HCT116 (cell line): Measurements from ENCODE around the gene TTLL10. TPM values are rescaled to one million over a fixed set of nuclear protein-coding genes. Genes with fewer than 3 reads are reported as not detected.

Experiments used
- ATAC-seq: fragments of 200-7000 bp; cut with Tn5 transposase; 2 replicates; pipeline ENCODE4 v1.9.1; 2020; ENCODE audit warnings: mild to moderate bottlenecking, moderate library complexity
- BruUV-seq: library from RNA; stranded (reverse); fragments of 400-500 nt; replicated peaks from 2 replicates; lab custom pipeline; 2021; lab: Mats Ljungman, UMichigan
- CTCF ChIA-PET: fragments of 300-600 bp; sonication (Branson Sonifier 250); formaldehyde crosslinking; loops from one replicate; lab custom pipeline; 2021; ENCODE audit warnings: antibody characterized with exemption; lab: Charles Lee
- POLR2A ChIA-PET: fragments of 300-600, 350-600 bp; sonication (Branson Sonifier 250); formaldehyde crosslinking; loops from one replicate; lab custom pipeline; 2021; ENCODE audit warnings: antibody characterized with exemption; lab: Charles Lee
- RAD21 ChIA-PET, 2 experiments: fragments of 300-600 bp; sonication (Branson Sonifier 250); formaldehyde crosslinking; loops; one replicate each; lab custom pipeline; 2023; ENCODE audit warnings: low total read pairs in 2 of 2; ENCODE audit not compliant: uncharacterized antibody in 2 of 2, unreplicated experiment in 2 of 2, low non-redundant PET in 1 of 2; lab: Charles Lee
- DNase-seq: peaks from one replicate; pipeline ENCODE4 v3.0.0-alpha.2; 2010; ENCODE audit warnings: low read depth, low spot score
- H2AFZ ChIP-seq: fragments of 200-600 bp; shearing (Covaris generic), sonication (generic); 2 replicates; pipeline ENCODE4 v1.6.1; 2017; ENCODE audit warnings: low read depth, mixed run types, mixed read lengths, antibody characterized with exemption, low read length; ENCODE audit not compliant: poor library complexity, severe bottlenecking
- H3K27ac ChIP-seq: 2 replicates; pipeline ENCODE4 v1.5.1; 2012; ENCODE audit warnings: low read depth, low read length
- H3K27me3 ChIP-seq: fragments of 200-600 bp; sonication (generic); 2 replicates; pipeline ENCODE4 v1.6.1; 2016; ENCODE audit warnings: mixed run types, low read length, mixed read lengths; ENCODE audit not compliant: insufficient read depth
- H3K36me3 ChIP-seq, 2 experiments: fragments of 200-500 bp in 1 of 2; fragments of 200-600 bp in 1 of 2; sonication (Bioruptor generic) in 1 of 2; sonication (generic) in 1 of 2; 2 replicates each; pipeline versions ENCODE4 v1.5.1 to v1.6.1; 2014 to 2016; ENCODE audit warnings: low read length in 2 of 2, inconsistent platforms in 1 of 2, mixed read lengths in 1 of 2, mixed run types in 1 of 2; ENCODE audit not compliant: insufficient read depth in 2 of 2, control insufficient read depth in 1 of 2
- H3K4me1 ChIP-seq, 2 experiments: fragments of 200-600 bp in 1 of 2; sonication (generic) in 1 of 2; 2 replicates each; pipeline versions ENCODE4 v1.5.1 to v1.6.1; 2012 to 2017; ENCODE audit warnings: low read length in 2 of 2, inconsistent platforms in 1 of 2, mild to moderate bottlenecking in 1 of 2, mixed read lengths in 1 of 2, mixed run types in 1 of 2, moderate library complexity in 1 of 2; ENCODE audit not compliant: insufficient read depth in 2 of 2, control insufficient read depth in 1 of 2
- H3K4me2 ChIP-seq: fragments of 200-600 bp; sonication (generic); 2 replicates; pipeline ENCODE4 v1.6.1; 2017; ENCODE audit warnings: mixed run types, low read length, mixed read lengths
- H3K4me3 ChIP-seq, 2 experiments: fragments of 200-600 bp in 1 of 2; sonication (generic) in 1 of 2; replicated peaks in 1 of 2; 2 replicates each; pipeline ENCODE4 v1.5.1; 2011 to 2016; ENCODE audit warnings: low read length in 2 of 2, control low read depth in 1 of 2, low read depth in 1 of 2, mild to moderate bottlenecking in 1 of 2, mixed read lengths in 1 of 2, mixed run types in 1 of 2
- H3K79me2 ChIP-seq: fragments of 200-600 bp; sonication (generic); 2 replicates; pipeline ENCODE4 v1.6.1; 2017; ENCODE audit warnings: mild to moderate bottlenecking, mixed run types, low read length, moderate library complexity, mixed read lengths; ENCODE audit not compliant: insufficient read depth
- H3K9ac ChIP-seq: fragments of 200-600 bp; sonication (generic); 2 replicates; pipeline ENCODE4 v1.6.1; 2016; ENCODE audit warnings: low read length, mixed read lengths
- H3K9me2 ChIP-seq: fragments of 200-600 bp; sonication (generic), shearing (Covaris generic); 2 replicates; pipeline ENCODE4 v1.6.1; 2017; ENCODE audit warnings: mixed run types, mild to moderate bottlenecking, moderate library complexity; ENCODE audit not compliant: insufficient read depth
- H3K9me3 ChIP-seq, 2 experiments: fragments of 200-500 bp in 1 of 2; fragments of 200-600 bp in 1 of 2; sonication (Bioruptor generic) in 1 of 2; sonication (generic) in 1 of 2; 2 replicates each; pipeline ENCODE4 v1.6.1; 2014 to 2017; ENCODE audit warnings: low read length in 2 of 2, mixed read lengths in 2 of 2, inconsistent platforms in 1 of 2, low read depth in 1 of 2, mild to moderate bottlenecking in 1 of 2, mixed run types in 1 of 2, moderate library complexity in 1 of 2; ENCODE audit not compliant: control insufficient read depth in 1 of 2, insufficient read depth in 1 of 2
- H4K20me1 ChIP-seq: fragments of 200-600 bp; sonication (generic), shearing (Covaris generic); 2 replicates; pipeline ENCODE4 v1.6.1; 2017; ENCODE audit warnings: mixed run types, mild to moderate bottlenecking, moderate library complexity; ENCODE audit not compliant: insufficient read depth
- CBX3 ChIP-seq: IDR thresholded peaks from 2 replicates; pipeline ENCODE4 v1.6.1; 2012; ENCODE audit warnings: low read depth
- CEBPB ChIP-seq: IDR thresholded peaks from 2 replicates; pipeline ENCODE4 v1.6.1; 2012; ENCODE audit warnings: low read depth
- ELF1 ChIP-seq: IDR thresholded peaks from 2 replicates; pipeline ENCODE4 v1.6.1; 2012; ENCODE audit warnings: low read depth, borderline replicate concordance
- EZH2phosphoT487 ChIP-seq: fragments of 200-600 bp; IDR thresholded peaks from 2 replicates; pipeline ENCODE4 v1.6.1; 2018; ENCODE audit warnings: antibody characterized with exemption, borderline replicate concordance
- FOSL1 ChIP-seq: IDR thresholded peaks from 2 replicates; pipeline ENCODE4 v1.6.1; 2012; ENCODE audit warnings: low read depth
- JUND ChIP-seq: IDR thresholded peaks from 2 replicates; pipeline ENCODE4 v1.6.1; 2012
- MAX ChIP-seq: IDR thresholded peaks from 2 replicates; pipeline ENCODE4 v1.6.1; 2012
- REST ChIP-seq: IDR thresholded peaks from 2 replicates; pipeline ENCODE4 v1.6.1; 2012; ENCODE audit warnings: low read depth
- SIN3A ChIP-seq: IDR thresholded peaks from 2 replicates; pipeline ENCODE4 v1.6.1; 2012; ENCODE audit warnings: low read depth
- SP1 ChIP-seq: IDR thresholded peaks from 2 replicates; pipeline ENCODE4 v1.6.1; 2012; ENCODE audit warnings: low read depth
- TCF7L2 ChIP-seq: IDR thresholded peaks from 2 replicates; pipeline ENCODE4 v1.7.0; 2011; ENCODE audit warnings: borderline replicate concordance, inconsistent platforms; ENCODE audit not compliant: insufficient read depth, insufficient read length; ENCODE audit errors: extremely low read depth
- YY1 ChIP-seq: IDR thresholded peaks from 2 replicates; pipeline ENCODE4 v1.6.1; 2011; ENCODE audit warnings: low read length, low read depth, moderate library complexity, mild to moderate bottlenecking; ENCODE audit not compliant: insufficient replicate concordance; ENCODE audit errors: extremely low read depth
- ZBTB33 ChIP-seq: IDR thresholded peaks from 2 replicates; pipeline ENCODE4 v1.6.1; 2011; ENCODE audit warnings: mild to moderate bottlenecking, low read length, moderate library complexity; ENCODE audit not compliant: insufficient replicate concordance; ENCODE audit errors: extremely low read depth
- ZFX ChIP-seq: fragments of 450-650 bp; IDR thresholded peaks from 2 replicates; pipeline ENCODE4 v1.6.1; 2017
- ZNF274 ChIP-seq: fragments of 200-500 bp; sonication (Bioruptor generic); IDR thresholded peaks from 2 replicates; pipeline ENCODE4 v1.6.1; 2014; ENCODE audit warnings: mild to moderate bottlenecking, low read depth, low read length, inconsistent platforms
- intact Hi-C: fragments of 100-400 bp; cut with micrococcal nuclease; formaldehyde crosslinking; loops from 2 replicates; pipeline ENCODE4 v1.10.0; 2022
- total RNA-seq: library from RNA; stranded (reverse); gene quantifications from one replicate; pipeline ENCODE4 v1.2.1, GENCODE V29; 2021; ENCODE audit not compliant: unreplicated experiment

TTLL10 gene
- total RNA-seq, 1 experiment from 2014 or later = 0.10 TPM

- Histone ChIP-seq H3K9me3 (peaks cover 0 to 5% of the 10 kb centered on the region in 2 experiments; a peak in 1 of 4 replicates), H3K79me2 (no peaks in the 10 kb centered on the region), H4K20me1 (no peaks in the 10 kb centered on the region), H2AFZ (no peak overlapping the region), H3K27me3 (no peaks in the 10 kb centered on the region), H3K4me2 (no peak overlapping the region), H3K4me1 (peaks cover 0 to 5% of the 10 kb centered on the region in 2 experiments; a peak in 1 of 4 replicates), H3K4me3 (no peak overlapping the region), H3K36me3 (no peaks in the 10 kb centered on the region), H3K9me2 (no peaks in the 10 kb centered on the region), H3K27ac (no peak overlapping the region), H3K9ac (no peak overlapping the region)
- ChIA-PET POLR2A (no interaction called here), RAD21 (no interaction called here), CTCF (no interaction called here)
- intact Hi-C loops = no loop called here
- TF ChIP-seq FOSL1 (no peak), ZBTB33 (no peak), EZH2phosphoT487 (no peak), ELF1 (no peak), JUND (no peak)
- ATAC-seq (no peak), DNase-seq (no peak)
- BruUV-seq = no TSS peak
Measured at GRCh38 chr1:1196431-1197187, 22.9 kb downstream of the TTLL10 start.

GRCh38 chr1:1197188-1197500 lies 23.5 kb downstream of the TTLL10 start:
- H3K9me3 ChIP-seq = peaks cover 0 to 4% of the 10 kb centered on the region in 2 experiments; a peak in 1 of 4 replicates
- H3K36me3 ChIP-seq = no peaks in the 10 kb centered on the region
- peaks cover 0 to 5% of the 10 kb centered on the region in 2 experiments; a peak in 1 of 4 replicates for H3K4me1 ChIP-seq
- ATAC-seq (no peak), DNase-seq (no peak)
- H3K79me2 ChIP-seq = no peaks in the 10 kb centered on the region
- no peak overlapping the region for H3K27ac ChIP-seq
- H3K4me3 ChIP-seq = no peak overlapping the region
- no peaks in the 10 kb centered on the region for H3K9me2 ChIP-seq
- H3K9ac ChIP-seq = no peak overlapping the region
- intact Hi-C loops = no loop called here
- RAD21 ChIA-PET = no interaction called here
- H3K27me3 ChIP-seq = no peaks in the 10 kb centered on the region
- POLR2A ChIA-PET = no interaction called here
- no TSS peak for BruUV-seq
- no peaks in the 10 kb centered on the region for H4K20me1 ChIP-seq
- no peak overlapping the region for H2AFZ ChIP-seq
- CTCF ChIA-PET = no interaction called here
- H3K4me2 ChIP-seq = no peak overlapping the region
- TF ChIP-seq SP1 = no peak
- no peak for TF ChIP-seq REST
- TF ChIP-seq YY1 = no peak
- TF ChIP-seq TCF7L2 = no peak
- TF ChIP-seq ZFX = no peak
- no peak for TF ChIP-seq CBX3
- TF ChIP-seq MAX = no peak
- no peak for TF ChIP-seq CEBPB
- TF ChIP-seq ZNF274 = no peak
- no peak for TF ChIP-seq SIN3A
- no peak for TF ChIP-seq ELF1
